ENCODE measurements around the gene THAP2. TPM values are rescaled to one million over a fixed set of nuclear protein-coding genes. Genes with fewer than 3 reads are reported as not detected.
A peak's percentile ranks its signal among the peaks of the same experiment; 100 is the strongest.

Gene THAP2
- 10 to 100 TPM; 14.3 to 15.8 TPM for total RNA-seq
- 10 to 100 TPM in 1 of 3 donors, 1 to 10 TPM in 2; 9.6 to 11.6 (median 9.7) TPM for polyA plus RNA-seq
- total RNA-seq = 7.4 to 17.2 (median 10.7) reads per million in 6 experiments

DNA sequence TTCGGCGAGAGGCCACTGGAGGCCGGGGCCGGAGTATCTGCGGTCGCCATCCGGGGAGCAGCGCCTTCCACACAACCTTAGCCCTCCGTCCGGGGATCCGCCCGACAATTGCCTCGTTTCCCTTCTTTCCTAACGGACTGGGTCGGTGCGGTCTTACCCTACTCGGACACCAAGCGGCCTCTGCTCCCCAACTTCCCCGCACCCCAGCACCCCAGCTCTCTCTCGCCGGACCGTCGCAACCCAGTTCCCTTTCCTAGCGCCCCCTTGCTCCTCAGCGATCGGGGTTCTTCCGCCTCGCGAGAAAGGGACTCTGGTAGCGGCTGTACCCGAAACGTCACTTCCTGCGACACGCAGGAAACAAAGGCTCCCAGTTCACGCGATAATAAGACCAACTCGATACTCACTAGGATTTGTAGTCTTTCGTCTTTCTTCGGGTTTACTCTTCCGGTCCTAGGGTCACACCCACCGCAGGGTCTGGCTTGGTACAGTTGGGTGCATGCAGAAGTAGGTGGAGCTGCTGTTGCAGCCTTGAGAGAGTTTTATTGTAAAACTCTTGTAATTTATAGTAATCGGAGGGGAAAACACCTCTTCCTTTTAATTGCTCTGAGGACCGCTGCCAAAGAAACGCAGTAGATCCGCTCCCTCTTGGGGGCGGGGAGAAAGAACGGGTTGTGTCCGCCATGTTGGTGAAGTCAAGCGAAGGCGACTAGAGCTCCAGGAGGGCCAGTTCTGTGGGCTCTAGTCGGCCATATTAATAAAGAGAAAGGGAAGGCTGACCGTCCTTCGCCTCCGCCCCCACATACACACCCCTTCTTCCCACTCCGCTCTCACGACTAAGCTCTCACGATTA is at the start of gene THAP2, which contains the start of gene ZFC3H1:
TSS of gene THAP2 (plus strand) at position 741 of the 850 bp plus-strand sequence. CDS start 209 bp downstream, outside the sequence.
TSS of gene ZFC3H1 (minus strand) at position 288 of the 850 bp plus-strand sequence. CDS start at position 50, 238 bp downstream.
- Mint-ChIP-seq H3K27me3 (no peaks in the 10 kb centered on the region), H3K9me3 (peaks cover 0 to 9% (median 0%) of the 10 kb centered on the region in 9 donors), H3K4me3 (peak within 1 kb of the TSS; percentile 95 to 100 (median 99)), H3K4me1 (peaks cover 24 to 58% (median 53%) of the 10 kb centered on the region in 4 donors), H3K27ac (peak within 1 kb of the TSS; percentile 95 to 100 (median 99)), H3K36me3 (peaks cover 8 to 26% (median 12%) of the 10 kb centered on the region in 3 donors)
- ATAC-seq = peak; percentile 83
- POLR2A ChIA-PET = interaction anchor here (0.9 to 4.2 kb wide), 19 partner anchors 11 to 1924 kb away, joined by 3 to 213 read pairs (median 5); partner anchors contain the start of genes CNOT2, RAB21, TBC1D15 and TMEM19
- DNase-seq = peak; percentile 75 to 97 (median 94)

DNA sequence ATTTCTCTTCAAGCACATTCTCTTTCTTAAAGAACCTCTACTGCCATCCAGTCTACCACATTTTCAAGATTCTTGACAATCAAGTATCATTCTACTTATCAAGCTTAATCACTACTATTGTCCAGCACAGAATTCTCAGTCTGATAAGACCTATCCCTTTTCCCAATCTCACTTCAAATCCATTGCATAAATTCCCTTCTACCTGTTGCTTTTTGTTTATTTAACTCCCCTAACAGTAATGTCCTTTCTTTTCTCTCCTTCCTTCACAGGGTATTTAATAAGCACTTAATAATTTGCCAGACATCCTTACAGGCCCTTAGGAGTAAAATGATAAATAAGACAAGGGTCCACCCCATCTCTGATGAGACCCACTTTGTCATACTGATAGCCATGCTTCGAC is 42.2 kb upstream of the THAP2 start:
- POLR2A ChIA-PET = interaction anchor here (0.5 kb wide), 1 partner anchor 114 kb away, joined by 3 read pairs; no protein-coding TSS in a partner anchor
- Mint-ChIP-seq H3K4me3 (no peak overlapping the region), H3K9me3 (no peaks in the 10 kb centered on the region), H3K27ac (peak overlapping the region in 7 of 10 donors; percentile 2 to 71 (median 39)), H3K4me1 (peaks cover 14 to 32% (median 30%) of the 10 kb centered on the region in 4 donors), H3K27me3 (no peaks in the 10 kb centered on the region), H3K36me3 (peaks cover 14 to 97% (median 35%) of the 10 kb centered on the region in 3 donors)
- DNase-seq (no peak), ATAC-seq (no peak)

DNA sequence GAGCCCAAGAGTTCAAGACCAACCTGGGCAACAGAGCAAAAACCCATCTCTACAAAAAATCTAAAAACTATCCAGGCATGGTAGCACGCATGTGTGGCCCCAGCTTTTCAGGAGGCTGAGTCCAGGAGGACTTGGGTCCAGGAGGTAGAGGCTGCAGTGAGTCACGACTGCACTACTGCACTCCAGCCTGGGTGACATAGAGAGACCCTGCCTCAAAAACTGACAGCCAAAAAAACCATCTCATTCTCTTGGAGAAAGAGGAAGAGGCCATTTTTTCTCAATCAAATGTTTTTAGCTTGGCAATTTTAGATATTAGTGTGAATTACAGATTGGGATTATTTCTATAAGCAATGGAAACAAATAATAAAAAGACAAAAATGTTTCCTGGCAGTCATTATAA is 38.6 kb upstream of the THAP2 start:
- Mint-ChIP-seq H3K4me1 (peaks cover 14 to 33% (median 30%) of the 10 kb centered on the region in 4 donors), H3K27ac (peak overlapping the region in 5 of 10 donors; percentile 1 to 81 (median 37)), H3K4me3 (no peak overlapping the region), H3K27me3 (no peaks in the 10 kb centered on the region), H3K36me3 (peaks cover 14 to 89% (median 29%) of the 10 kb centered on the region in 3 donors), H3K9me3 (no peaks in the 10 kb centered on the region)
- POLR2A ChIA-PET = no interaction called here
- ATAC-seq (no peak), DNase-seq (no peak)

DNA sequence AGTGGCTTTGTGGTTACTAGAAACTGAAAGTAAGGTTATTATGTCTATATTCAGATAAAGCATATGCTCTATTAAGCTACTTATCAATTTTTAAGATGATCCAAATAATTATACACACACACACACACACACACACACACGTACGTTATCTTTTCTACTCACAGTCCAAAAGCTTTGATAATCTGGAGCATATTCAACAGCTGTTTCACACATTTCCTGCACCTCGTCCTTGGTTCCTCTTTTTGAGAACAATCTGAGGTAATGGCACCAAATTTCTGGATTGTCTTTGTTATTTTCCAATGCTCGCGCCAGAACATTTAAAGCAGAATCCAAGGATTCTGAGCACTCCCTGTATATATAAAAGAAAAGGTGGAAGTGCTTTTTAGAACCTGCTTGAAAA is 38.0 kb upstream of the THAP2 start:
- H3K9me3 Mint-ChIP-seq = no peaks in the 10 kb centered on the region
- H3K4me1 Mint-ChIP-seq = peaks cover 9 to 29% (median 23%) of the 10 kb centered on the region in 4 donors
- H3K4me3 Mint-ChIP-seq = peak overlapping the region in 3 of 10 donors; percentile 6 to 56 (median 16)
- peaks cover 14 to 89% (median 29%) of the 10 kb centered on the region in 3 donors for H3K36me3 Mint-ChIP-seq
- H3K27ac Mint-ChIP-seq = peak overlapping the region; percentile 18 to 81 (median 69)
- ATAC-seq (no peak), DNase-seq (no peak)
- POLR2A ChIA-PET = interaction anchor here (1.9 kb wide), 1 partner anchor 37 kb away, joined by 5 read pairs; the partner anchor contains the start of gene ZFC3H1
- H3K27me3 Mint-ChIP-seq = no peaks in the 10 kb centered on the region

DNA sequence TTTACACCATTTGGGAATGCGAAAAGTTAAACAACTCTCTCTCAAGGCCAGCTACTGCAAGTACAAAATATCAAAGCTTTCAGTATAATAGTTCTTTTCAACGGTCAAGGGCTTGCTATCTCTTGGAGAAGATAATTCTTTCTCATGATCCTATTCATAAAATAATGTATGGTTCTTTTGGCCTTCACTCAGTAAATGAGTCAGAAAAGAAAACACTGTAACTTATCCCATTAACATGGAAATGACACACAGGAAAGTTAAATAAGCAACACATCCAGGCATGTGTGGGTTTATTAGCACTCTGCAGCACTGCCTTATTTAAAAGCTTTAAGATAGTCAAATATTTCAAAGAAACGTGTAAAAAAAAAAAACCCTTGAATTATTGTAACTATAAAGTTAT is 37.3 kb upstream of the THAP2 start:
- ATAC-seq (no peak), DNase-seq (no peak)
- Mint-ChIP-seq H3K36me3 (peaks cover 13 to 89% (median 26%) of the 10 kb centered on the region in 3 donors), H3K27ac (peak overlapping the region in 3 of 10 donors; percentile 47 to 77 (median 63)), H3K4me1 (peaks cover 7 to 24% (median 20%) of the 10 kb centered on the region in 4 donors), H3K27me3 (no peaks in the 10 kb centered on the region), H3K4me3 (no peak overlapping the region), H3K9me3 (no peaks in the 10 kb centered on the region)
- POLR2A ChIA-PET = interaction anchor here (1.9 kb wide), 1 partner anchor 36 kb away, joined by 5 read pairs; the partner anchor contains the start of gene ZFC3H1

DNA sequence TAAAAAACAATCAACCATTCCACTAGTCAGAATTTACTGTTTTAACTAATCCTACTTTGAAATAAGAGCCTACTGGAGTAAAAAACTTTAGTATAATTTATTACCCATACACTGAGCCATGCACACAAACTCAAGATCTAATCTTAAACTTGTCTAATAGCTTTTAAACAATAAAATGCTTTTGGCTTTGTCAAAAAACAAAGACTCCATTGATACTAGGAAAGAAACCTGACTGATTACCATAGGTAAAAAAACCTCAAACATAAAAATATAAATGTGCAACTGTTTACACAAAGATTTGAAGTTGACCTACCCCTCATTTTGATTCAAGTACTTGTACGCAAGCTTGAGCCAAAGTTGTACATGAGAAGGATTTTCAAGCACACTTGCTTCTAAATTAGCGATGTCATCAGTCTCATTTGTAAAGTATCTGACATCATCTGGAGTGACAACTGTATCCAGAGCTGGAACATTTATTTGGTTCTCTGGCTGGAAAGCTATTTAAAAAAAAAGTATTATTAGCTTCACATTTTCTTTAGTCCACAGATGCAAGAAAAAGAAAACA is 36.6 kb upstream of the THAP2 start:
- POLR2A ChIA-PET = interaction anchor here (1.9 kb wide), 1 partner anchor 36 kb away, joined by 5 read pairs; the partner anchor contains the start of gene ZFC3H1
- peaks cover 12 to 89% (median 28%) of the 10 kb centered on the region in 3 donors for H3K36me3 Mint-ChIP-seq
- H3K27ac Mint-ChIP-seq = peak overlapping the region in 2 of 10 donors; percentile 23 to 37
- H3K9me3 Mint-ChIP-seq = no peaks in the 10 kb centered on the region
- DNase-seq = no peak
- H3K4me3 Mint-ChIP-seq = no peak overlapping the region
- no peaks in the 10 kb centered on the region for H3K27me3 Mint-ChIP-seq
- H3K4me1 Mint-ChIP-seq = peaks cover 3 to 21% (median 16%) of the 10 kb centered on the region in 4 donors
- ATAC-seq = no peak

DNA sequence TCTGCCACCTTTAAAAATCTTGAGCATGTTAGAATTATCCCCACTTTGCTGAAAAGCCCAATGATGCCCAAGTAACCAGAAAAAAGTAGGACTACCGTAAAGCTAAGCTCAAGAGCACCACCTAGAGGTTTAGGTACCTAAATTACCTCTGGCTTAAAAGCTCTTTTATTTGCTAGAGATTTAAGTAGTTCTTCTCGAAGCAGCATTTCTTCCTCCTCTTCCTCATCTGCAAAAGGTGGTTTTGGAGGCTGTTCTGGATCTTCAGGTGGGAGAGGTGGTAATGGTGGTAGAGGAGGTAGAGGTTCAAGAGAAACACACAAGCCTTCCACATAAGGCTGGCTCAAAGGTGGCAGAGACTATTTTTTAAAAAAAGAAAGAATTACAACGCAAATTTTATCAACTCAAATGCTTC is 27.4 kb upstream of the THAP2 start:
- H3K36me3 Mint-ChIP-seq = peaks cover 9 to 87% (median 33%) of the 10 kb centered on the region in 3 donors
- peak in 5 of 10 donors; percentile 18 to 68 (median 54) for DNase-seq
- POLR2A ChIA-PET = interaction anchor here (1.1 kb wide), 1 partner anchor 27 kb away, joined by 4 read pairs; the partner anchor contains the start of genes THAP2 and ZFC3H1

DNA sequence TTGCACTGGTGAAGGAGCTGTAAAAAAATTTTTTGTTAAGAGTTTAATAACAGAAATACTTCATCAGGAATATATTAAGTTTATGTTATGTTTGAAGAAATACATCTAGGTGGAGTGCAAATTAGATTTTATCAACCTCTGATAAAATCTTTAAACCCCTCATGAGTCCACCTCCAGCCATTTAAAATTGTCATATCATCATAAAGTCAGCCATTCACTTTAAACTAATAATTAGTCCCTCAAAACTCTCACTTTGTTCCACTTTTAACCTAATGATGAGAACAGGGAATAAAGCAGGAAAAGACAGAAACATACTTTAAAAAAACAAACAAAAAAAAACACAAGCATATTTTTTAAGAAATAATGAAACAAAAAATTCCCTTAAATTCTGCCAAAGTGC is 25.6 kb upstream of the THAP2 start:
- no peak for ATAC-seq
- DNase-seq = no peak
- Mint-ChIP-seq H3K9me3 (no peaks in the 10 kb centered on the region), H3K27me3 (no peaks in the 10 kb centered on the region), H3K27ac (peak overlapping the region in 5 of 10 donors; percentile 42 to 77 (median 47)), H3K4me1 (peaks cover 3 to 21% (median 10%) of the 10 kb centered on the region in 4 donors), H3K36me3 (peaks cover 7 to 87% (median 22%) of the 10 kb centered on the region in 3 donors), H3K4me3 (no peak overlapping the region)
- POLR2A ChIA-PET = interaction anchor here (0.6 kb wide), 1 partner anchor 24 kb away, joined by 3 read pairs; no protein-coding TSS in a partner anchor

More for the DNA sequence above, 27.4 kb upstream of the THAP2 start:
- peak overlapping the region; percentile 9 to 80 (median 66) for H3K27ac Mint-ChIP-seq
- H3K27me3 Mint-ChIP-seq = no peaks in the 10 kb centered on the region
- H3K4me3 Mint-ChIP-seq = no peak overlapping the region
- ATAC-seq = peak; percentile 70 to 72
- no peaks in the 10 kb centered on the region for H3K9me3 Mint-ChIP-seq
- H3K4me1 Mint-ChIP-seq = peaks cover 3 to 16% (median 8%) of the 10 kb centered on the region in 4 donors

DNA sequence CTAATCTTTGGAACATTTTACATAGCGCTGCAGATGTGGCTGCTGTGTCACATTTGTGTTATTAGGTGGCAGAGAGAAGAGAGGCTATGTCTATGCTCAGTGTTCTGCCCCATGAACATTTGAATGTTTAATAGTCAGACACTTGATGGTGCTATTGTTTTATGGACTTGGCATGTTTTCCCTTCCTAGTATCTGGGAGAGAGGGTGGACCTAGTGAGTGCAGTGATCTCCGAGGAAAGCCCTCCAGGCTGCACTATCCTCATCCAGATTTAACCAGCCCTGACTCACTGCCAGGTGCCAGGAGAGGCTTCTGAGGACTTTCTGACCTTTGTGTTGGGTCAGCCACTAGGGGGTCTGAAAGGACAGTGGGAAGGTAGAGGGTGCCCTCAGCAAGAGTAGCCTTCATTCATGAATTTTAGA is 24.8 kb upstream of the THAP2 start:
- Mint-ChIP-seq H3K4me1 (peaks cover 5 to 21% (median 11%) of the 10 kb centered on the region in 4 donors), H3K27me3 (no peaks in the 10 kb centered on the region), H3K4me3 (no peak overlapping the region), H3K36me3 (peaks cover 10 to 87% (median 24%) of the 10 kb centered on the region in 3 donors), H3K9me3 (no peaks in the 10 kb centered on the region), H3K27ac (peak overlapping the region in 8 of 10 donors; percentile 4 to 81 (median 38))
- POLR2A ChIA-PET = no interaction called here
- DNase-seq (no peak), ATAC-seq (peak in 1 of 2 donors; percentile 62)

DNA sequence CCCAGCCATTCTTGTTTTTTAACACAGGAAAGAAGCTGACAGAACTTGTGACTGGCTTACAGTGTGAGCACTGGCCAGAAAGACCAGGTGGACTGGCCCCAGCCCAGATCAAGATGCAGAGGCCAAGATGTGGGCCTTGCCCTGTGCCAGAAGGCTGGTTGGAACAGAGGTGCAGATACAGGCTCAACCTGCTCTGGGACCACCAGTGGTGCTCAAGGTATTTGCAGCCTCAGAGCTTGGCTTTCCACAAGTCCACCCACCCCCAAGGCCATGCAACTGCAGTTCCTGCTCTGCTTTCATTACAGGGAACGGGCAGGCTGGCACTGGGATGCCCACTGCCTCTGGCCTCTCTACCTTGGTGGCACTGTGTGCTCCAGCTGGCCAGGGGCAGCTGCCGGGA is 23.8 kb upstream of the THAP2 start:
- Mint-ChIP-seq H3K27me3 (no peaks in the 10 kb centered on the region), H3K4me1 (peaks cover 7 to 24% (median 14%) of the 10 kb centered on the region in 4 donors), H3K27ac (peak overlapping the region in 1 of 10 donors; percentile 13), H3K9me3 (no peaks in the 10 kb centered on the region), H3K4me3 (no peak overlapping the region), H3K36me3 (peaks cover 13 to 87% (median 20%) of the 10 kb centered on the region in 3 donors)
- no peak for ATAC-seq
- POLR2A ChIA-PET = interaction anchor here (1.1 kb wide), 1 partner anchor 23 kb away, joined by 3 read pairs; the partner anchor contains the start of genes THAP2 and ZFC3H1
- DNase-seq = no peak

DNA sequence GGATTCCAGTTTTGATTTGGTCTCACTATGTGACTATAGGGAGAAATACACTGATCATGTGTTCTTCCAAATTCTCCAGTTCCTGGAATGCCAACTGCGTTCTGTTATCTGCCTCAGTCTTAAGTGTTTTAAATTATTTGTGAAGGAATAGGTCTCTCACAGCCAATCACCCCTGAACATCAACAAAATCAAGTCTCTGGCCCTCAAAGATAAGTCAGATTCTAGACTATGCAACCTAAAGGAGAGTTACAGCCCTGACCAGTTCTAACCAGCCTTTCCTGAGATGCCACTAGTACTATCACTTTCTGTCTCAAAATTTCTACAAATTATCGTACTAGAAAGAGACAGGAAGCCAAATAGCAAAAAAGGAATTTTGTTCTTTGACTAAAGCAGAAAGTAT is 22.7 kb upstream of the THAP2 start:
- Mint-ChIP-seq H3K4me1 (peaks cover 7 to 25% (median 15%) of the 10 kb centered on the region in 4 donors), H3K27me3 (no peaks in the 10 kb centered on the region), H3K4me3 (no peak overlapping the region), H3K9me3 (no peaks in the 10 kb centered on the region), H3K36me3 (peaks cover 14 to 83% (median 20%) of the 10 kb centered on the region in 3 donors), H3K27ac (peak overlapping the region in 4 of 10 donors; percentile 2 to 29 (median 16))
- ATAC-seq (no peak), DNase-seq (no peak)
- POLR2A ChIA-PET = no interaction called here

DNA sequence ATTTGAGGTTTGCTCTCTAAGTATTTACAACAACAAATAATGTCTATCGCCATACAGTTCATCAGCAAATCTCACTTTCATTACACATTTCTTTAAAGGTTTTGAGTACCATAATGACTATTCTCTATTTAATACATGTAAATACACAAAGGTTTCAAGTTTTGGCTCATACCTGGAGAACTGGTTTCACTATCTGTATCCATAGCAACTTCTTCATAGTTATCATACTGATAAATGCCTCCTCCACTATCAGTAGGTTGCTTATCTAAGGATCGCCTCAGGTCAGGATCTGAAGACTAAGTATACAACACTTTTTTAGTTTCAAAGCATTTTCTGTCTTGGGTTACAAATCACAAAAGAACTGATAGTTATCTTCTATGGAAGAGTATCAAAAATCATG is 21.8 kb upstream of the THAP2 start:
- ATAC-seq = no peak
- Mint-ChIP-seq H3K9me3 (no peaks in the 10 kb centered on the region), H3K4me3 (no peak overlapping the region), H3K4me1 (peaks cover 4 to 25% (median 11%) of the 10 kb centered on the region in 4 donors), H3K27ac (peak overlapping the region in 4 of 10 donors; percentile 6 to 53 (median 24)), H3K36me3 (peaks cover 10 to 86% (median 20%) of the 10 kb centered on the region in 3 donors), H3K27me3 (no peaks in the 10 kb centered on the region)
- POLR2A ChIA-PET = interaction anchor here (0.9 kb wide), 1 partner anchor 22 kb away, joined by 4 read pairs; the partner anchor contains the start of genes THAP2 and ZFC3H1
- DNase-seq = no peak
